HEK293 (cell line): ENCODE data around the gene EIF2S1.

Source experiments
- EGR2 ChIP-seq: fragments of 450-650 bp; formaldehyde crosslinking; IDR thresholded peaks from 2 replicates; pipeline ENCODE4 v1.5.1; 2016; ENCODE audit warnings: low read depth, missing biosample characterization, missing genetic modification characterization
- ZNF24 ChIP-seq: fragments of 450-650 bp; formaldehyde crosslinking; IDR thresholded peaks from 2 replicates; pipeline ENCODE4 v1.5.1; 2016; ENCODE audit warnings: missing biosample characterization, missing genetic modification characterization
- TF ChIP-seq, protein P1 (sequence below): fragments of 450-650 bp; formaldehyde crosslinking; IDR thresholded peaks from 2 replicates; pipeline ENCODE4 v1.5.1; 2016; ENCODE audit warnings: missing biosample characterization, missing genetic modification characterization

DNA sequence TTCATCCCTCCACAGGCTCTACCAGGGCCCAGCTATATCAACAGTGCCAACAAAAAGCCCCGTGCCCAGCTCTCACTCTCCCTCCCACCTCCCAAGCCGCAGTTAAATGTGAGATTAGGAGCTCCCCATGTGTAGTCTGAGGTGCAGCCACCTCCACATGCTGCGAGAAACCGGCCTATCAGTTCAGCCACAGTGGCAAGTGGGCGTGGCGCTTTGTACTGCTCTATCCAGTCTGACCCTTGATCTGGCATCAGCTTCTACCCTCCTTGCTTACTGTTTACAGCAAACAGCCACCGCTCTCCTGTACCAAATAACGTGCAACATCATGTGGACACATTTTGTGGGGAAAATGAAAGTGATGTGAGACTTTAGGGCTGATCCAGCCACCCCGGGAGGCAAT is 50.2 kb downstream of the EIF2S1 start:
- TF ChIP-seq ZNF24 (tag by site-specific recombination) (no peak), EGR2 (tag by site-specific recombination) (no peak)
- TF ChIP-seq, protein P1, sequence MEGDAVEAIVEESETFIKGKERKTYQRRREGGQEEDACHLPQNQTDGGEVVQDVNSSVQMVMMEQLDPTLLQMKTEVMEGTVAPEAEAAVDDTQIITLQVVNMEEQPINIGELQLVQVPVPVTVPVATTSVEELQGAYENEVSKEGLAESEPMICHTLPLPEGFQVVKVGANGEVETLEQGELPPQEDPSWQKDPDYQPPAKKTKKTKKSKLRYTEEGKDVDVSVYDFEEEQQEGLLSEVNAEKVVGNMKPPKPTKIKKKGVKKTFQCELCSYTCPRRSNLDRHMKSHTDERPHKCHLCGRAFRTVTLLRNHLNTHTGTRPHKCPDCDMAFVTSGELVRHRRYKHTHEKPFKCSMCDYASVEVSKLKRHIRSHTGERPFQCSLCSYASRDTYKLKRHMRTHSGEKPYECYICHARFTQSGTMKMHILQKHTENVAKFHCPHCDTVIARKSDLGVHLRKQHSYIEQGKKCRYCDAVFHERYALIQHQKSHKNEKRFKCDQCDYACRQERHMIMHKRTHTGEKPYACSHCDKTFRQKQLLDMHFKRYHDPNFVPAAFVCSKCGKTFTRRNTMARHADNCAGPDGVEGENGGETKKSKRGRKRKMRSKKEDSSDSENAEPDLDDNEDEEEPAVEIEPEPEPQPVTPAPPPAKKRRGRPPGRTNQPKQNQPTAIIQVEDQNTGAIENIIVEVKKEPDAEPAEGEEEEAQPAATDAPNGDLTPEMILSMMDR, result no peak
